ENCODE results near the gene CHRM5. TPM values are rescaled to one million over a fixed set of nuclear protein-coding genes. Genes with fewer than 3 reads are reported as not detected.

Gene CHRM5
- total RNA-seq, 1 donor from 2014 or later = not detected

DNA sequence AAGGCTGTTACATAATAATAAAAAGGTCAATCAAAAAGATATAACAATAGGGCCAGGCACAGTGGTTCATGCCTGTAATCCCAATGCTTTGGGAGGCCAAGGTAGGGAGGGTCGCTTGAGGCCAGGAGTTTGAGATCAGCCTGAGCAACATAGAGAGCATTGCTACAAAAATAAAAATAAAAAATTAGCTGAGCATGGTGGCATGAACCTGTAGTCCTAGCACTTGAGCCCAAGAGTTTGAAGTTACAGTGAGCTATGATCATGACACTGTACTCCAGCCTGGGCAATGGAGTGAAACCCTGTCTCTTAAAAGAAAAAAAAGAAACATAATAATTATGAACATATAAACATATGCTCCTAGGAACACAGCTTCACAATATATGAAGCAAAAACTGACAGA, 41.4 kb downstream of the CHRM5 start:
- FAIRE-seq = no peak
- no peaks in the 10 kb centered on the region for H3K36me3 ChIP-seq (ENCODE audit: control insufficient read depth, insufficient read depth, low read length)
- DNase-seq (ENCODE audit: low read depth) = no peak
- TF ChIP-seq, protein P1, sequence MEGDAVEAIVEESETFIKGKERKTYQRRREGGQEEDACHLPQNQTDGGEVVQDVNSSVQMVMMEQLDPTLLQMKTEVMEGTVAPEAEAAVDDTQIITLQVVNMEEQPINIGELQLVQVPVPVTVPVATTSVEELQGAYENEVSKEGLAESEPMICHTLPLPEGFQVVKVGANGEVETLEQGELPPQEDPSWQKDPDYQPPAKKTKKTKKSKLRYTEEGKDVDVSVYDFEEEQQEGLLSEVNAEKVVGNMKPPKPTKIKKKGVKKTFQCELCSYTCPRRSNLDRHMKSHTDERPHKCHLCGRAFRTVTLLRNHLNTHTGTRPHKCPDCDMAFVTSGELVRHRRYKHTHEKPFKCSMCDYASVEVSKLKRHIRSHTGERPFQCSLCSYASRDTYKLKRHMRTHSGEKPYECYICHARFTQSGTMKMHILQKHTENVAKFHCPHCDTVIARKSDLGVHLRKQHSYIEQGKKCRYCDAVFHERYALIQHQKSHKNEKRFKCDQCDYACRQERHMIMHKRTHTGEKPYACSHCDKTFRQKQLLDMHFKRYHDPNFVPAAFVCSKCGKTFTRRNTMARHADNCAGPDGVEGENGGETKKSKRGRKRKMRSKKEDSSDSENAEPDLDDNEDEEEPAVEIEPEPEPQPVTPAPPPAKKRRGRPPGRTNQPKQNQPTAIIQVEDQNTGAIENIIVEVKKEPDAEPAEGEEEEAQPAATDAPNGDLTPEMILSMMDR (IDR thresholded peaks at IDR 0.05; ENCODE audit: insufficient read depth, low read length, severe bottlenecking) = no peak
- H3K4me3 ChIP-seq (ENCODE audit: low read depth, low read length) = no peak overlapping the region
- H3K27me3 ChIP-seq (ENCODE audit: control insufficient read depth, insufficient read depth, low read length) = no peaks in the 10 kb centered on the region

DNA sequence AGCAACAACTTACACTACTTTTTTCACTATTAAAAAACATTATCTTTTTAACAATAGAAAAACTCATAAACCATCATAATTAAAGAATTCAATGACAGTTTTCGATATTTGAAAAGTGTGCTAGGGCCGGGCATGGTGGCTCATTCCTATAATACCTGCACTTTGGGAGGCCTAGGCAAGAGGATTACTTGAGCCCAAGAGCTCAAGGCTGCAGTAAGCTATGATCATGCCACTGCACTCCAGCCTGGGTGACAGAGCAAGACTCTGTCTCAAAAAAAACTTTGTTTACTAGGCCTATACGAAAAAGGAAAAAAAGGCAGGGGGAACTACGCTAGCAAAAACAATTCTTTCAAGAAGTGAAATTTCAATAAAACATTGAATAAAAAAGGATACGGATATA, 42.6 kb downstream of the CHRM5 start:
- TF ChIP-seq, protein P1 (IDR thresholded peaks at IDR 0.05; ENCODE audit: insufficient read depth, low read length, severe bottlenecking) = no peak
- Histone ChIP-seq H3K27me3 (ENCODE audit: control insufficient read depth, insufficient read depth, low read length) (no peaks in the 10 kb centered on the region), H3K36me3 (ENCODE audit: control insufficient read depth, insufficient read depth, low read length) (no peaks in the 10 kb centered on the region), H3K4me3 (ENCODE audit: low read depth, low read length) (no peak overlapping the region)
- DNase-seq (ENCODE audit: low read depth) = no peak
- FAIRE-seq = no peak

DNA sequence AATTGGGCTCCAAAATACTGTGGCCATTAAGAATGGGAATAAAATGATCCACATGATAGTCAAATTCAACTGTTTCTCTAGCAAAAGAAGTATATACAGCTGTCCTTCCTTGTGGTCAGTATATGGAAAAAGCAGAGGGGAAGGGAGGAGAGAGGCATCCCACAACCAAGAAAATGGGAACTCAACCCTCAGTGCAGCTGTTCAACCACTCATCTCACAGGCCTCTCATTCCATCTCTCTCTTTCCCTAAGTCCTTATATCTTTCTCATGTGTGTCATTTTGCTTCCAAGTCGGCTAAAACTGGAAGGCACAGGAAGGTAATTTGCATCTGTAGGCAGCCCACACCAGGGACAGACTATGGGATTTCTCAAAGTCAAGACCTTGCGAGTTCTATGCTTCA, 43.2 kb downstream of the CHRM5 start:
- TF ChIP-seq, protein P1 (IDR thresholded peaks at IDR 0.05; ENCODE audit: insufficient read depth, low read length, severe bottlenecking) = no peak
- Histone ChIP-seq H3K36me3 (ENCODE audit: control insufficient read depth, insufficient read depth, low read length) (no peaks in the 10 kb centered on the region), H3K27me3 (ENCODE audit: control insufficient read depth, insufficient read depth, low read length) (no peaks in the 10 kb centered on the region), H3K4me3 (ENCODE audit: low read depth, low read length) (no peak overlapping the region)
- DNase-seq (ENCODE audit: low read depth) (no peak), FAIRE-seq (no peak)

DNA sequence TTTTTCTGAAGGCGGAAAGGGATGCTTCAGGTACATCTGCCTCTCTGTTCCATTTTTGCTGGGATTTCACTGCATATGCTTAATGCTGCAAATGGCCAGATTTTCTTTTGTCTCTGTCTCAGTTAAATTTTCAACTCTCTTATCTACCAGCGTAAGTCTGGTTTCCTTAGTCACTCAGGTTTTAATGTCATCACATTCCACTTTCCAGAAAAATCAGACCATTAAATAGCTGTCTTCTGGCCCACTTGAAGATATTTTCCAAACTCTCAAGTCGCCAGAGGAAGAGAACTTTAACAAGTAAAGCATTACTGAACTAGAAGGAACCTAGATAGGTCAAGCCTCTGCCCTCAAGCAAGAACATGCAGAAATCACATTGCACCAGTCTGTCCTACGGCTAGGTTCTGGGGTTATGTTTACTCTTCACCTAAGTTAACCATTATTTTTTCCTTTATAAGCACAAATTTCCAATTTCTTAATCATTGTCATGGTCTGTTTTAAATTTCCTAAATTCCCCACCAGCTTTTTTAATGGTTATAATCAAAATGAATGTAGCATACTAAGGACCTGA, 44.2 kb downstream of the CHRM5 start:
- Histone ChIP-seq H3K27me3 (ENCODE audit: control insufficient read depth, insufficient read depth, low read length) (no peaks in the 10 kb centered on the region), H3K36me3 (ENCODE audit: control insufficient read depth, insufficient read depth, low read length) (no peaks in the 10 kb centered on the region), H3K4me3 (ENCODE audit: low read depth, low read length) (no peak overlapping the region)
- DNase-seq (ENCODE audit: low read depth) (no peak), FAIRE-seq (no peak)
- TF ChIP-seq, protein P1 (IDR thresholded peaks at IDR 0.05; ENCODE audit: insufficient read depth, low read length, severe bottlenecking) = no peak

DNA sequence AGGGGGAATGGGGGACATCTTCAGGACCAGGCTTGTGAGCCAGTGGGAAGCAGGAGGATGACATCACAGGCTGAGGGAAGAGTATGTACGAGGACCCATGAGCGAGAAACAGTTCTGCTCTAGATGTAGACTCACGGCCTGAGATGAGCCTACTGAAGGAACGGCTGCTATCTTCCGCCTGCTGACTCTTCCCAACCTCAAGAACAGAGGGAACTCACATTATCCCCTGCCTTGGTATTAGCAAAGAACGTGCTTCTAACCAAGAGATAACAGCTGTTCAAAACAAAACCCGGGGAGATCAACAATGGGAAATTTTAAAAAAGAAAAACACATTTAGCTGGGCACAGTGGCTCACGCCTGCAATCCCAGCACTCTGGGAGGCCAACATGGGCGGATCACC, 45.4 kb downstream of the CHRM5 start:
- Histone ChIP-seq H3K27me3 (ENCODE audit: control insufficient read depth, insufficient read depth, low read length) (no peaks in the 10 kb centered on the region), H3K36me3 (ENCODE audit: control insufficient read depth, insufficient read depth, low read length) (no peaks in the 10 kb centered on the region), H3K4me3 (ENCODE audit: low read depth, low read length) (no peak overlapping the region)
- FAIRE-seq (no peak), DNase-seq (ENCODE audit: low read depth) (no peak)
- TF ChIP-seq, protein P1 (IDR thresholded peaks at IDR 0.05; ENCODE audit: insufficient read depth, low read length, severe bottlenecking) = no peak

DNA sequence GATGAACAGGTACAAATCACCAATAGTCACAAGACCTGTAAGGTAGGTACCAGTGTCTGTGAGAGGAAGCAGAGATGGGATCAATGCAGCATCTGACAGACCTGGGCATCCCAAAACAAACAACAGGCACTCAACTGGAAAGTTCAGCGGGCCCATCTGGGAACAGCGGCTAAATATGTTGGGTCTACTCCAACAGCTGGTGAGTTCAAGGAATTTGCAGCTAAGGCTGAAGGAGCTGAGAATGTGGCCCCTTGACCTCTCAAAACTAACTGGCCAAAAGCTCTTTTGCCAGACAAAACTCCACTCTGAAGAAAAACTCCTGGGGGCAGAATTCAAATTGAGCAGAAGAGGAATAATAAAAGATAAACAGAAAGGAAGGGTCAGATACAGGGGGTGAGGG, 46.3 kb downstream of the CHRM5 start:
- TF ChIP-seq, protein P1 (IDR thresholded peaks at IDR 0.05; ENCODE audit: insufficient read depth, low read length, severe bottlenecking) = no peak
- FAIRE-seq (no peak), DNase-seq (ENCODE audit: low read depth) (no peak)

More for the DNA sequence above, 46.3 kb downstream of the CHRM5 start:
- Histone ChIP-seq H3K36me3 (ENCODE audit: control insufficient read depth, insufficient read depth, low read length) (no peaks in the 10 kb centered on the region), H3K27me3 (ENCODE audit: control insufficient read depth, insufficient read depth, low read length) (no peaks in the 10 kb centered on the region), H3K4me3 (ENCODE audit: low read depth, low read length) (no peak overlapping the region)
